SKM-1 treated with dmso at 0.1 percent for 144 hours (cell line): Measurements from ENCODE around the gene RASEF.
"Not testable (repeated sequence)": the region's sequence is repeated elsewhere in the genome, so short reads cannot be mapped to it uniquely, and the experiment has no call there.

Experiments
- DNase-seq: peaks from one replicate; lab custom pipeline; 2025; ENCODE audit not compliant: unreplicated experiment; lab: John Stamatoyannopoulos, UW

RASEF gene

GRCh38 chr9:82975176-82975575, 87.8 kb downstream of the RASEF start:
- no peak for DNase-seq

GRCh38 chr9:82972446-82972845, 90.5 kb downstream of the RASEF start:
- no peak for DNase-seq

DNA sequence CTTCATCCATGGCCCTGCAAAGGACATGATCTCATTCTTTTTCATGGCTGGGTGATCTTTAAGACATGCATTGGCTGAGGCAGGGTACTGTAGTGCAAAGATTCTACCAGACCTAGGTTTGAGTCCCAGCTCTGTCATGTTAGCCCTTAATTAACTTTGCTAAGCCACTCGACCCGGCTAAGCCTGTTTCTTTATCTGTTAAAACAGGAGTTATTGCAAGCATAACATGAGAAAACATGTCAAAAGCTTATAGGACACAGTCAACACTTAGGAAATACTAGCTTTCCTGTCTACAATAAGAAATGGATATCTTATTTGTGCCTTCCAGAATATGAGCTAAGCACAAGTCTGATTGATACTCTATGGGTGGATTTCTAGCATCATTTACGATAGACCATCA, 92.6 kb downstream of the RASEF start:
- no peak for DNase-seq

GRCh38 chr9:82969291-82969690, 93.7 kb downstream of the RASEF start:
- DNase-seq: no peak

- no peak for DNase-seq
These were observed 94.1 kb downstream of the RASEF start for GRCh38 chr9:82968816-82969215.

DNA sequence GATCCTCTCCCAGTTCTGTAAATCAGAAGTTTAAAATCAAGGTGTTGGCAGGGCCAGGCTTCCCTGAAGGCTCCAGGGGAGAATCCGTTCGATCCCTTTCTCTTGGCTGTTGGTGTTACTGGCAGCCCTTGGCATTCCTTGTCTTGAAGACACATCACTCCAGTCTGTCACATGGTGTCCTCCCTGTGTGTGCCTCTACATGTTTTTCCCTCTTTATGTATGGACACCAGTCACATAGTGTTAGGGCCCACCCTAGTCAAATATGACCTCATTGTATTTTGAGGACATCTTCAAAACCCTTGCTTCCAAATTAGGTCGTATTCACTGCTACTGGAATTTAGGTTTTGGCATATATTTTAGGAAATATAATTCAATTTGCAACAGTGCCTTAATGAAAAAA, 94.6 kb downstream of the RASEF start:
- no peak for DNase-seq

GRCh38 chr9:82961504-82962125, 101.3 kb downstream of the RASEF start:
- peak; percentile 2 for DNase-seq

DNA sequence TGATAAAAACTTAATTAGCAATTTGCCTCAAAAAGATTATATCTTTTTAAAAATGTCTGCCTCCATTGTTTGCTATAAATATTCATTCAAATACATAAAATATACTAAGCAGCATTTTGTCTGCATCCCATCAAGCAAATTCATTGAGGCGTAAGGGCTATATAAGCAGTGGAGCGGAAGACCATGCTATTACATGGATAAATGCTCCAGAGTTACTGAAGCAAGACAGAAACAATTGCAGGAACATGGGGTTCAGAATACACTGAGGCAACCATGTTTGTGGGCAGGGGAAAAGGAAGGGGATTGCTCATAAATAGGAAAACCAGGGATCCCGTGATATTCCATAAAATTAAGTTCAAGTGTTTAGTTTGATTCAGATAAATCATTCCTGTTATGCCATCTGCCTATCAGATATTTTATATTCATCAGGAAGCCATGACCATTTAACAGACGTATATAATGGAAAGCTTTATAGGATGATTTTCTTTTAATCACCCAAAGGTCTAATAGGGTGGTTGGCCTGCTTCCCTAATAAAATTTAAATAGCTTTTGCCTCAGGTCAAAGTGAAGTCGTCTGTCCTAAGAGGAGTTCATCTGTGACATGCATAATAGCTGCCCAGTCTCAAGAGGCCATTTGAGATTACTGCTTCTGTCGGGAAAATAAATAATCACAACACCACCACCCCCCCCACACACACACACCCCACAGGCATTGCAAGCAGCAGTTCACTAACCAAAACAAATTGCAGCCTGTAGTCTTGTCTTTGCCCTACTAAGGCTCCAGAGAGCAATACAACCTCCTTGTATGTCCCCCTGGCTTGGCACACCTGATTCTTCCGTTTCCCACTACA, 105.2 kb downstream of the RASEF start:
- no peak for DNase-seq

- DNase-seq: no peak
These were observed 113.7 kb downstream of the RASEF start for GRCh38 chr9:82949203-82949602.

- no peak for DNase-seq
These were observed 122.6 kb downstream of the RASEF start for GRCh38 chr9:82940376-82940775.

DNA sequence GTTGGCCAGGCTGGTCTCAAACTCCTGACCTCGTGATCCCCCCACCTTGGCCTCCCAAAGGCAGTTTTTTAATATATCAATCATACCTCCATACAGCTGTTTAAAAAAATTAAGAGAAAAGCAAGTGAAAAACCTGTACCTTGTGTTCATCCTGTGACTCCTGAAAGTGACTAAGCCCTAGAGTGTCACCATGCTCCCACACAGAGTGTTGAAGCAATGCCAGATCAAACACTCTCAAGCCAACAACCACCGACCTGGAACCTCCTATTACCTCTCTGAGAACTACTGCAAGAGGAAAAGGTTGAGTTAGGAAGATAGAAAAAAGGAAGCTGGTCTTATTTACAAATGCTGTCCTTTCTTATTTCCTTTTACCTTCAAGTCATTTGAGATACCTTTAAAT, 123.5 kb downstream of the RASEF start:
- DNase-seq: no peak

DNA sequence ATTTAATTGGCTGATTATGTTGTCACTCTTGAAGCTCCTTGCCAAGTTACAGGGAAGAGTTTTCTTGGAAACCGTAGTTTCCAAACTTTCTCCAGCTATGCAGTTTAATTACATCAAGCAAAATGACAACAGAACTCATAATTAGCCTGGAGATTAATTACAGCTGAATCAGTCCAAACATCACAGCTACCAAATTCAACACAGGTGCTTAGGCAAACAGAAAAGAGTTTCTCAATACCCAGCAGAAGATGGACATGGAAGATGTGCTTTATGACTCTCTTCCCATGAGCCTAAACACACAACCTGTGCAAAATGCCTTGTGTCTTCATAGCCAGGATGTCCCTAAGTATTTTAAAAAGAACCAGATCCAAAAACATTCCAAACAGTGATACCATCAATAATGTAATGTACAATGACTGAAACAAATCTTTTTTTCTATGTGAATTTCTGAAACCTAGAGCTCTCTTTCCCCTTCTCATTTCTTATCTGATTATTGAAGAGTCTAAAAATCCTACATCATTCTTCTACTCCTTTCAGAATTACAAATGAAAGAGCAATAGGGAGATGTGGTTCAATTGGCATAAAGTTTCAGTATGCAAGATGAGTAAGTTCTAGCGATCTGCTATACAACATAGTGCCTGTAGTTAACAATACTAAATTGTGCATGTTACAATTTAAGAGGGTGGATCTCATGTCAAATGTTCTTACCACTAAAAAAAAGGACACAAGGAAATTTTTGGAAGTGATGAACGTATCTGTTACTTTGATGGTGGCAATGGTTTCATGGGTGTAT, 124.3 kb downstream of the RASEF start:
- DNase-seq: no peak

DNA sequence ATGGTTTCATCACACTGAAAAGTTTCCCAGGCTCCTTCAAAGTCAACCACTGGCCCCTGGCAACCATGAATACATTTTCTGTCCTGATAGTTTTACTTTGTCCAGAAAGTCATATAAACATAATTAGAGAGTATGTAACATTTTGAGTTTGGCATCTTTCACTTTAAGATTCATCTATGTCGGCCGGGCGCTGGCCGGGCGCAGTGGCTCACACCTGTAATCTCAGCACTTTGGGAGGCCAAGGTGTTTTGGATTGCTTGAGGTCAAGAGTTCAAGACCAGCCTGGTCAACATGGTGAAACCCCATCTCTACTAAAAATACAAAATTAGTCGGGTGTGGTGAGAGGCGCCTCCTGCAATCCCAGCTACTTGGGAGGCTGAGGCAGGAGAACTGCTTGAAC, 126.4 kb downstream of the RASEF start:
- not testable (repeated sequence) for DNase-seq

DNA sequence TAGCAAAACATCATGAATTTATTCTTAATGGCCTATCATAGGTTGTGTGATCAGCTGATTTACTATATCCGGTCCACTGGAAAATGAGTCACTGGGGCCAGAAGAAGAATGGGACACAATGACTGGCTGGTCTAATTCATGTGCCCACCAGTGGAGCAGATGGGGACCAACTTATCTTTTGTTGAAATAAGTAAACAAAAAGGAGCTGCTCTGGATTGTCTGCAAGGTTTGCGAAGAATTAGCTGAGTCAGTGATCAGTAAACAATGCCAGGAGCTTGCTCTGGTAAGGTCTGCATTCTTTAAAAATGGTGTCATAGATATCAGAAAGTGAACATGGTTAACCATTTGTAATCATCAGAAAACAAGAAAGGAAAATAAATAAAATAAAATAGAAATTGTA, 128.0 kb downstream of the RASEF start:
- DNase-seq: no peak

- not testable (repeated sequence) for DNase-seq
These were observed 128.9 kb downstream of the RASEF start for GRCh38 chr9:82934025-82934424.

DNA sequence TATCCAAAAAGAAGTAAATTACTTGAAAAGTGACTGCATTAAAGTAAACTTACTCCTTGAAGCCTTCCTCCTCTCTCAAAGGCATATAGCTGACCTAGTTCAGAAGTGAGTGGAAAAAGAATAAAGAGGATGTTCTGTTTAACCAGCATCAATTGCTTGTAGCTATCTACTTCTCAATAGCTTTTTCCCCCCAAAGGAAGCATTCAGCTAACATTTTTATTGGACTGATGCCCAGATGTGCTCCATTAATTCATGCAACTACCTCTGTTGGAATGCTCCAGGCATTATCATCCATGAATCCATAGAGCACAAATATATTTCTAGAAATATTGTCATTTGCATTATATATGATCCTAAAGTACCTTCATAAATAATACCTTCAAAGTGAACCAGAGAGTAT, 132.8 kb downstream of the RASEF start:
- DNase-seq: no peak
